Left kidney (tissue), 8 donors: ENCODE data around the gene TRIM7. TPM values are rescaled to one million over a fixed set of nuclear protein-coding genes. Genes with fewer than 3 reads are reported as not detected.
A peak's percentile ranks its signal among the peaks of the same experiment; 100 is the strongest.

Experiments used
- DNase-seq: peaks from one replicate; pipeline ENCODE4 v3.0.0-alpha.2; 2013
- long read RNA-seq, 8 donors: transcript quantifications; one replicate each; lab custom pipeline, GENCODE V29; 2026
- polyA plus RNA-seq: library from polyadenylated mRNA; unstranded; fragments of 120-200 nt; gene quantifications from one replicate; pipeline ENCODE4 v1.2.1, GENCODE V29; 2013; ENCODE audit not compliant: insufficient read length

TRIM7 gene
- 0.13 TPM for polyA plus RNA-seq
- long read RNA-seq, donor 1: 0 reads
- long read RNA-seq, donor 2: 0 reads
- long read RNA-seq, donor 3: 0 reads
- long read RNA-seq, donor 4: 0 reads
- long read RNA-seq, donor 5, partial matches to known transcripts: 5 of 24 reads
- long read RNA-seq, donor 5, other reads (novel, unspliced or antisense): 19 of 24 reads
- long read RNA-seq, donor 6: 0 reads
- long read RNA-seq, donor 7, partial matches to known transcripts: 25 of 25 reads
- long read RNA-seq, donor 7, other reads (novel, unspliced or antisense): 0 of 25 reads
- long read RNA-seq, donor 8: 0 reads

DNA sequence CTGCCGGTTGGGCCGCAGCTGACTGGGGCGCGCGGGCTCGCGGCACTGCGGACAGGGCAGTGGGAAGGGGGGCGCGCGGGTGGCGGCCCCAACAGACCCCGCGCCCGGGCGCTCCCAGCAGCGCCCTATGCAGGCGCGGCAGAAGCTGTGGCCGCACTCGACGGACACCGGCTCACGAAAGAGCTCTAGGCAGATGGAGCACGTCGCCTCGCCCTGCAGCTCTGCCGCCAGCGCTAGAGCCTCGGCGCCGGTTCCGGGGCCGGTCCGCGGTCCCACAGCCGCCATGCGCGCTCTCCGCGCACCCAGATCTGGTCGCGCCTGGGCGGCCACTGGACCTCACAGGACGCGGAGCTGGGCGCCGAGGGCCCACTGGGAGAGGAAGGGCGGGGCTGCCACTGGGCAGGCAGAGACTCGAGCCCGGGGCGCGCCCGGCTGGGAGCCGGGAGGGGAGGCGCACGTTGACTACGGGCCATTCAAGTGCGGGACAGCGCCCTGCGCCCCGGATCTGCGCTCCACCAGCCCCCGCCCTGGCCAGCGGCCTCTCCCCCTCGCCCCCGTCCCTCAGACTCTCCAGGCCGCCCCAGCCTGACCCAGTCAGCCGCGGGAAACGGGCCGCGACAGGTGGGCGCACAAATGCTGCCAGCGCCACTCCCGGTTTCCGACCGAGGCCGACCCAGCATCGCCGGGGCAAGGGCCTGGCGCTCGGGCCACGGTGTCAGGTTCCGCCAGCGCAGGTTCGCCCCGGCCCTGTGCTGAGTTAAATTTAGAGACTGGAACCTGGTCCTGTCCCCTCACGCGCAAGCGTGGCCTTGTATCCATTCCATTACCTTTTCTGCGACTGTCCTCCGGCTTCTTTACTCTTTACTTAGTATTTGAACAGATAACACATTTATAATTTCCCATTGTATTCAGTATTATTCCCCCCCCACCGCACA is at the start of gene TRIM7:
Gene TRIM7, minus strand, starts transcription at position 371 of the 935 bp plus-strand sequence. Its CDS starts 86 bp downstream, at position 285.
- no peak for DNase-seq

DNA sequence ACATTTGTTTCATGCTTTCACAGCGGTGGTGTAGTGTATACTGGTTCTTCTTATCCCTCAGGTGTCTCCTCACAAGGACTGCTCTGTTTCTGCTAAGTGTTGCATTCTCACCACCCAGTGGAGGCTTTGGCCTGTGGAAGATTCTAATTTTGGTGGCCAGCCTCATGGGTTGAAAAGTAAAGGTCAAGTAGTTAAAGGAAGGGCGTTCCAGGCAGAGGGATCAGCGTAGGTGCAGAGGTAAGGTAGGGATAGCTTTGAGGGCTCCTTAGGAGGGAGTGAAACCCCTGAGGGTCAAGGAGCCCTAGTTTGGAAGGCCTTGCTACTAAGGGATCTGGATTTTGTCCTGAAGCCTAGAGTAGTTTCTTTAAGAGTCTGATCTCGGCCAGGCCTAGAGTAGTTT is 43.3 kb upstream of the TRIM7 start:
- no peak for DNase-seq

DNA sequence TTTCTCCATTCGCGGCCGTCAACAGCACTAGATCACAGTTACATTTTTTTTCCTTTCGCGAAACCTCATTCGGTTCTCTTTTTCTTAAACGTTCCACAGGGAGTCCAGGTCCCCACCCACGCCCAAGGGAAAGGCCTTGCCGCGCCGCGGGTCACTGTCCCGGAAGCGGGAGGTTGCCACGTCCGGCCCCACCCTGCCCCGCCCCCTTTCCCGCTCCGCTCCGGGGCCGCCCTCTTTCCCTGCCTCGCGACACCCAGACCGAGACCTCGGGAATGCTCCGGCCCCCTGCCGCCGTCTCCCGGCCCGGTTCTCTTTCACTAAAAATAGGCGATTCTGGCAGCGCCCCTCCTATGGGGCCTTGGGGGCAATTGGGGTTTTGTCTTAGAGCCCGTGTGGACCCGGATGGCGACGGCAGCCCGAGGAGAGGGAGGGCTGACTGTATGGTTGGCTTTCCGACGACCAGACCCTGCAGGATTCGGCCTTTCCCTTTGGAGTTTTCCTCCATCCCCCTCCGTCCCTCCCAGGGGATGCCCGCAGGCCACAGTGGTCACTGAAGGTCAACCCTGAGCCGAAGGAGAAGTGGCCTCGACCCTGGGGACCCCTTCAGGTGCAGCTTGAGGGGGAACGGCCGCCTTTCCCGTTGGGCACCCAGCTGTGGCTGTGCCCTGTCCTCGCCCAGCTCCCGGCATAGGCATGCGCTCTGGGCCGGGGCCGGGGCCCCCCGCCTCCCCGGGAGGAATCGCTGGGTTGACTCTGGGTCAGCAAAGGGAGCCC is 41.5 kb upstream of the TRIM7 start:
- DNase-seq: peak; percentile 86

DNA sequence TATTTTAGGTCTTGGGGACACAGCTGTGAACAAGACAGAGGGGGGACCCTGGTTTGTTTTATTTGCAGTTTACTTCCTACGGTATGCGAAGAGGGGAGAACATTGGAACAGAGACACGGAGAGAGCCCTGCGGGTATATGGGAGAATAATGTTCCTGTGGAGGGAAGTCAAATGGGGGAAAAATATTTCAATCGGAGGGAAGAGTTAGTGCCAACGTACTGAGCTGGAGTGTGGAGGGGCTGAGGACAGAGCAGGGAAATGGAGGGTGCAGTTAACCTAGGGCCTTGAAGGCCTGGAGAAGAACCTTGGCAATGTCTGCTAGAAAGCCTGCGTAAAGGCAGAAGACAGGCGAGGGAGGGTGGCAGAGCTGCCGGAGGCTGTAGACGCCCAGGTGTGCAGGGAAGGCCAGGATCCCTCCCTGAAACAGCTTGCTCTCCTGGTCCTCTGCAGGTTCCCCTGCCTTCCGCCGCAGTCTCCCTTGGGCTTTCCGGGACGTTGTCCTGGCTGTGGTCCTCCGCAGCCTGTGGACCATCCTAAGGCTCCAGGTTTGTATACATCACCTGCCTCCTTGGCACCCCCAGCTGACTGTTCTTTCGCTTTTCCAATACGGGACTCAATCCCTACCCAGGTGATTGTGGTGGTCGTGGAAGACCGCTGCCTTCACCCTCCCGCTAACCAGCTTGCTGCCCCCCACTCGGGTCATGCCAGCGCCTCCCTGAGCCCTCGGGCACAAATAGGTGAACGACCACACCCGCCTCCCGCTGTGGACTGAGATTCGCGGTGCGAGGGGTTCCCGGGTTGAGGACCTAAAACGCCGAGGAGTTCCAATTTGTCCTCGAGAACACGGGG is 40.7 kb upstream of the TRIM7 start:
- DNase-seq: no peak

DNA sequence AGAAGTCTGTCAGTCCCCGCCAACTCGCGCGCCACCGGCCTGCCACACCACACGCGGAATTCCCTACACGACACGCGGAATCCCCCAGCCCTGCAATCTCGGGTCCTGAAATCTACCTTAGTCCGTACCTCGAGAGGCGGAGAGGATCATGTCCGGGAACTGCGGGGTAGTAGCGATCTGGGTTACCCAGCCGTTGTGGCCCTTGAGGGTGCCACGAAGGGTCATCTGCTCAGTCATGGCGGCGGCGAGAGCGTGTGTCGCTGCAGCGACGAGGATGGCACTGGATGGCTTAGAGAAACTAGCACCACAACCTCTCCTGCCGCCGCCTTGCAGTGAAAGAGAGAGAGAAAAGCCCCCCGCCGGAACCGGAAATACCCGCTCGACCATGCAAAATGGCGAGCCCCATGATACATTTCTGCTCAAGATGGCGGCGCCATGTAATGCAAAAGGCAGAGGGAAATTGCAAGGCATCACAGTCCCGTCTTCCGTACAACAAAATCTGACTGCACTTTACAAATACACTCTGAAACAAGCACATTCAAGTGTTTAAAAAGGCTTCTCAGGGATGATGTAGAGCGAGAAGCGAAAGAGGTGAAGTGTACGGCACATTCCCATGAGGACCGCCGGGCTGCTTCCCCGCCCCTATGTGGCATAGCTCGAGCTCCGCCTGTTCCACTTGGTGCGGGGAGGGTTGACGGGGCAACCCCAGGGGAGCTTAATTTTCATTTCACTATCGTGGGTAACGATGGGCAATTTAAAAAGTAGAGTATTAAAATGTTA is 38.8 kb upstream of the TRIM7 start, which contains the start of gene RACK1:
Gene RACK1, minus strand, starts transcription at position 343 of the 780 bp plus-strand sequence. Its CDS starts 106 bp downstream, at position 237.
- DNase-seq: peak; percentile 95

DNA sequence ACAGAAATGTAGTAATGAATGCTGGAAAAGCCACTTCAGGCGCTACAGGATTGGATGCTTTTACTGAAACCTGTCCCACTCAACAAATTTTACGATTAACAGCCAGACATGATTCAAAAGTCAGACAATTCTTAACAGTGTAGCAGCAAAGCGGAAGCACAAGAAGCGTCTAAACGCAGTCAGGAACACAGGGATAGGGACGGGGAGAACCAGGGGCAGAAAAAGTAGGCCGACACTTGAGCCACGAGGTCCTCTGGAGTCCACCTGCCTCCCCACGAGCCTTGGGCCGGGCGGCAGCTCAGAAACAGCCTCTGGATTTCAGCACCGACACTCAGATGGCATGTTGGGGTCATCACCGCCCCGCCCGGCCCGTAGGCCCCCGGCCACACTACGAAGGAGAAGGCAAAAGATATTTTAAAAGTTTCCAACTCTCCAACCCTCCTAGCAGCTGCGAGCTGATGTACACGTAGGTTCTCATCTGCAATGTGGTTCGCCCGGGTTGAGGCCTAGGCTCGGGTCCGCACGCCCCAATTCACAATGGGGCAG is 38.1 kb upstream of the TRIM7 start:
- no peak for DNase-seq

DNA sequence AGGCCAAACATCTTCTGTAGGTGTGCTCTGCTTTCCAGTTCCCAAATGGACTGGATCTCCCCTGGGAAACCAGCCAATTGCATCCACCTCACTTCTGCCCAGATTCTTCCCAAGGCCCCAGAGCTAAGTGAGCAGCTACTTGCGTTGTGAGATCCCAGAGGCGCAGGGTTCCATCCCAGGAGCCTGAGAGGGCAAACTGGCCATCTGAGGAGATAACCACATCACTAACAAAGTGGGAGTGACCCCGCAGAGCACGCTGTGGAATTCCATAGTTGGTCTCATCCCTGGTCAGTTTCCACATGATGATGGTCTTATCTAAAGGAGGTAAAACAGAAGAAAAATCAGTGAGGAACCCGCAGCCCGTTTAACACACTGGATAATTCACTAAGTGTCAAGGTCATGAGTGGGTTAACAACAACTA is 37.0 kb upstream of the TRIM7 start:
- no peak for DNase-seq

DNA sequence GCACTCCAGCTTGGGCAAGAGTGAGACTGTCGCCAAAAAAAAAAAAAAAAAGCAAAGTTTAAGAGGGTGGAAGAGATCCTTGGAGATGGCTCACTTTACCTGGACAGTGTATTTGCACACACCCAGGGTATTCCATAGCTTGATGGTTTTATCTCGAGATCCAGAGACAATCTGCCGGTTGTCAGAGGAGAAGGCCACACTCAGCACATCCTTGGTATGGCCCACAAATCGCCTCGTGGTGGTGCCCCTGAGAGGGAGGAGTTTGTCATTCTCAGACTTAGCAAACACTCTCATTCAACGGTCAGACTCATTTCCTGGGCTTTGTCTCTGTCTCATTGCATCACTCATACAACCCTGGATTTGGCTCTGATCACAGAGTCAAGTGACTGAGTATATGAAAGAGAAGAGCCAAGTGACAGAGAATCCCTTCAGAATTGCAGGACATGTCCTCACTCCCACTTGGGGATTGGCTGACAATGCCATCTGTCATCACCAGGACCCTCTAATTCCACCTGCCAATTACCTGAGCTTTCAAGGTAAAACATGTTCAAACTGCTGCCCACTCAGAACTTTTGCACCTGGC is 36.5 kb upstream of the TRIM7 start:
- DNase-seq: no peak

DNA sequence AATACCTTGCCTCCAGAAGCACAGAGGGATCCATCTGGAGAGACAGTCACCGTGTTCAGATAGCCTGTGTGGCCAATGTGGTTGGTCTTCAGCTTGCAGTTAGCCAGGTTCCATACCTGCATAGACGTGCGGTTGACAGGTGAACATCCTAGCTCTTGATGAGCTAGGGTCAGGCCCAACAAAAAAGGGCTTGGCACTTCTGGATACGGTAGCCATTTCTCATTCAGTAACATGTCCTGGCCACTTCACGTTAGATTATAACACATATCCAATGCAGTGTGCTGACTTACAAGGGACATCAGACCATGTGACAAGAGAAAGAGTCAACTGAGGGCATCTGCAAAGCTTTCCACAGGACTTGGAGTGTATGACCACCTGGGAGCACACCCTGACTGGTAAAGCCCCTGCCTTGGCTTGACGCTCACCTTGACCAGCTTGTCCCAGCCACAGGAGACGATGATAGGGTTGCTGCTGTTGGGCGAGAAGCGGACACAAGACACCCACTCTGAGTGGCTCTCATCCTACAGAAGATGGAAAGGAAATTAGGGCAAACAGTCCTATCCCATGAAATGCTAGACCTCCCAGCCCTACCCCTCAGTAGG is 34.2 kb upstream of the TRIM7 start:
- no peak for DNase-seq

DNA sequence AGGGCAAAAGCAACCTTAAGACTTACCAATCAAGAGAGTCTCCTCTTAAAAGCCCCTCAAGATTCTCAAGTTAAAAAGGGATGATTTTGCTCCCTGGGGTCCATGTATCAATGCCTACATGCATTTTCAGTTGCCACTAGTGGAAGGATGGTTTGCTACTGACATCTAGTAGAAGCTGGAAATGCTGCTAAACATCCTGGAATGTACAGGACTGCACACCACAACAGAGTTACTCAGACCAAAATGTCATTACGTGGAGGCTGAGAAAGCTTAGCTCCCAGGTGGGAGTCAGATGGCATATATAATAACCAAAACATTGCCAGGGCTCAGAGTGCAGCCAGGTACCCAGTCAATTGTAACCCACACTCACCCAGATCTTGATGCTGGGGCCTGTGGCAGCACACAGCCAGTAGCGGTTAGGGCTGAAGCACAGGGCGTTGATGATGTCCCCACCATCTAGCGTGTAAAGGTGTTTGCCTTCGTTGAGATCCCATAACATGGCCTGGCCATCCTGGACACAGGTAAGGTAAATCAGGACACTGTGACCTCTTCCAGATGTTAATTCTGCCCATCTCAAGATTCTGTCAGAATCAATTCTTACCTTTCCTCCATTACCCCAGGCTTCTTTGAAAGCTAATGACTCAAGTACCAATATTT is 32.9 kb upstream of the TRIM7 start:
- DNase-seq: no peak

DNA sequence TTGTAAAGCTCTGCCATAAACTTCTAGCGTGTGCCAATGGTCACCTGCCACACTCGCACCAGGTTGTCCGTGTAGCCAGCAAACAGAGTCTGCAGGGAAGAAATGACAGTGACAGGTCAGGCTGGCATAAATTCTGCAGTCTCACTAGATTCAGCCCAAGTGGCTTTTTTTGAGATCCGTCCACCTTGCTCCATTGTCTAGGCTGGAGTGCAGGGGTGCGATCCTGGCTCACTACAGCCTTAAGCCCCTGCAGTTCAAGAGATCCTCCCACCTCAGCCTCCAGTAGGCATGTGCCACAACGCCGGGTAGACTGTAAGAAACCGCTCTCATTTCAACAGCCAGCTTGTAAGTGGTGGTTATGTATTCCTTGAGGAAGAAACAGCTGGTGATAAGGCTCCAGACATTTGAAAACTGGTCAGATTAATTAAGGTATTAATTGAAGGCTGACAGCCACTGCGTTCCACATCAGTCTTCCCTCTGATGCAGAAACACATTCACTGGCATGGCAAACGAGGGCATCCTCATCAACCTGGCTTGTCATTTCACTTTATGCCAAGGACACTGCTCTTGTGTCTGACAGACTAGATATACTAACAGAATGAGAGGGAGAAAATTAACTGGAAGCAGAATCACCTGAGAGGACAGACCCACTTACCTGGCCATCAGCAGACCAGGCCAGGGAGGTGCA is 32.1 kb upstream of the TRIM7 start:
- no peak for DNase-seq

DNA sequence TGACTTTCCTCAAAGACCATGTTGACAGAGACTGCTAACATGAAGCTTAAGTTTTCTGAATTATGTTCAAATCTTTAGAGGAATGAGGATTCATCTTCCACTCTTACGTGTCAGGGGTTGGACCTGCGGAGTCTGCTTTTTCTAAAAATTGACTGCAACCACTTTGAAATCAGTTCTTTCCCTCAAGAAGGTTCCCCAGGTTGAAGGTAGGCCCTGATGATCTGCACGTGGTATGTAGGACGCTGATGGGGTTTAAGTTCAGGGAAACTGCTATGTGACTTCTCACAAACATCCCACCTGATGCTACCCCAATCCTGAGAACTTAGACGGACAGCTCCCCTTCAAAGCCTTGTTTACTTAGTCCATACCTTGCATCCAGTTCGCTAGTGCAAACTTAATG is 31.5 kb upstream of the TRIM7 start:
- no peak for DNase-seq

DNA sequence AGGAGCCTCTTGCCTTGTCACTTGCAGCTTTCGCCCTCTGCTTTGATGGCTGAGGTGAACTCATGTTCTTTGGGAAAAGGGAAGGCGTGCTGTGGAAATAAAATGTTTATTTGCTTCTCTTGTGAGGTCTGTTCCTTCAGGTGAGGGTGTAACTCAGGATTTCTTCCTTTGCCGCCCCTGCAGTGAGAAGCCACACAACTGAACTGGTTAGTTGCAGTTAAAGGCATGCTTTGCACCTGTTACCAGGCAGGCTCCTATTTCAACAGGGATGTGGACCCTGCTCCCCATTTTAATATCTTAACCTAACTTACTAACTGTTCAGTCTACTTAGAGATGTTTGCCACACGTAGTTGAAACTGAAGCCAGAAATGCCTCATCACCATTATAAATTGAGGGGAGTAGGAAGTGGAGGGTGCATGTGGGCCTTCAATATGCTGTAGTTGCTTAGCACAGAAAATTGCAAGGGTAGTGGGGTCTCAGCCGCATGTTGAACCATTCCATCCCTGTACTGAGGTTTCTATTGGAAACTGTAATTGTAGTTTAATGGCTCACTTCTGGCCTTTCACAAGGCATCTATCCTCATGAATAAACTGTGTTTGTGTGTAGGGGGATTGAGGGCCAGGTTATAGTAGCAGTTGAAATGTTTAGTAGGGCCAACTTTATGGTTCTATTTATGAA is 30.8 kb upstream of the TRIM7 start:
- no peak for DNase-seq

DNA sequence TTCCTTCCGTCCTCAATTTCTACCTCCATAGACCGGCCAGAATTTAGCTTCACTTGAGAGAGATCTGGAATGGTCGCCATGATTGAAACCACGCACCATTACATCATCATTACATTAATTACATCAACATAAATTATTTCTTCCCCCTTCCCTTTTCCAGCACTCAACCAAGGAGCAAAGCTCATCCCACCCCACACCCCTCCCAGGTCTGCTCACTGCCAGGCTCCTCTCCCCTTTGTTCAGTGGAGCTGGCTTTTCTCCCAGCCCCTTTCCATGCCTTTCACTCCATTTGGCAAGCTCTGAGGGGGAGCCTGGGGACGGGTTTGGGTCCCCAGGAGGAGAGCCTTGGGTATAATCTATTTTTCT is 30.3 kb upstream of the TRIM7 start:
- no peak for DNase-seq

DNA sequence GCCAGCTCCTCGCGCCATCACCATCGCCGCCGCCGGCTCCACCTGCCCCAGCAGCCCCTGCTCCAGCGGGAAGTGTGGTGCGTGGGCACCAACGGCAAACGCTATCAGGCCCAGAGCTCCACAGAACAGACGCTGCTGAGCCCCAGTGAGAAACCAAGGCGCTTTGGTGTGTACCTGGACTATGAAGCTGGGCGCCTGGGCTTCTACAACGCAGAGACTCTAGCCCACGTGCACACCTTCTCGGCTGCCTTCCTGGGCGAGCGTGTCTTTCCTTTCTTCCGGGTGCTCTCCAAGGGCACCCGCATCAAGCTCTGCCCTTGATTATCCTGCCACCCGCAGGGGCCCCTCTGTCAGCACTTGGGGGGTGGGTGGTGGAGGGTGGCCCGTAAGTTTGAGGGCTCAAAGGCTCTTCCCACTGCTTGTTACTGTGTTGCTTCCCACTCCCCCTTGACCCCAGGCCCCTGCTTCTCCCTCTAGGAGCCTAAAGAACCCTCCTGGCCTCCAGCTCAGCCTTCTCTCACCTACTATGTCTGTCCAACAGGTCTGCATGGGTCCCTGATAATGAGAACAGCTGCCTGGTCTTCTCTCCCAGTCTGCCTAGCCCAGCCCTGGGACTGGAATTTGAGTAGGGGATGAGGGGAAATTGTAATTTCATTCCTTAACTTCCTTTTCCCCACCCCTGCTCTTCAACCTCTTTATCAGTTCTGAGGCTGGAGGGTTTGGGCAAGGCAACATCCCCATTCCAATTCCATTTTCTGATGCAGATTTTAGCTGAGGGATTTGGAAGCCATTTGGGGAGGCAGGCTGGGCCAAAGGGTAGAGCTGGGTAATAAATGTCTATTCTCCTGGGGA is 29.7 kb upstream of the TRIM7 start:
- DNase-seq: no peak

DNA sequence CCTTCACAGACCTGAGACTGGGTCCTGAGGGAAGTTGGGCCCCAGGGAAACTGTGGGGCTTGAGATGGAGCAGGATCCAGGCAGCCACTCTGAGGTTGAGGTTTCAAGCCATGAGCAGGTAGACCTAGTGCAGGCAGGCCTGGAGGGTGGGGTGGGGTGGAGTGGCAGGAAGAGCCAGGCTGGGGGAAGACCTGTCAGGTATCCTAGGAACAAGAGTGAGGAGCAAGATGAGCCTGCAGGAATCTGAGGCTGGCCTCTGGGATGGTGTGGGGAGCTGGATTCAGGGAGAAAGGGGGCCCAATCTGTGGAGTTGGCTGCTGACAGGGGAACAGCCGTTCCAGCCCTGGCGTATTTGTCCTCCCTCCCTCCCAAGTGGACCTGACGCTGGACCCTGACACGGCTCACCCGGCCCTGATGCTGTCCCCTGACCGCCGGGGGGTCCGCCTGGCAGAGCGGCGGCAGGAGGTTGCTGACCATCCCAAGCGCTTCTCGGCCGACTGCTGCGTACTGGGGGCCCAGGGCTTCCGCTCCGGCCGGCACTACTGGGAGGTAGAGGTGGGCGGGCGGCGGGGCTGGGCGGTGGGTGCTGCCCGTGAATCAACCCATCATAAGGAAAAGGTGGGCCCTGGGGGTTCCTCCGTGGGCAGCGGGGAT is 28.9 kb upstream of the TRIM7 start:
- no peak for DNase-seq
